Left ventricle myocardium superior (tissue), 1 donor: ENCODE measurements around the gene FLRT2. TPM values are rescaled to one million over a fixed set of nuclear protein-coding genes. Genes with fewer than 3 reads are reported as not detected.

Experiments
- ATAC-seq: fragments of 200-7000 bp; cut with Tn5 transposase; one replicate; pipeline ENCODE4 v1.9.1; 2020; ENCODE audit warnings: mild to moderate bottlenecking, moderate library complexity
- DNase-seq: peaks from one replicate; pipeline ENCODE4 v3.0.0-alpha.2; 2020
- intact Hi-C: fragments of 100-400 bp; cut with micrococcal nuclease; formaldehyde crosslinking; loops from one replicate; pipeline ENCODE4 v1.11.0; 2022
- total RNA-seq: library from RNA; stranded (reverse); fragmentation: NEBNext Ultra II Directional; extraction: Animal tissue kit (Norgen Biotek cat#: 25700); gene quantifications from one replicate; pipeline ENCODE4 v1.2.1, GENCODE V29; 2021
- donor health status: DM: no; HTN: yes; CAD: no; lungs with severe emphysema.

The FLRT2 gene
- total RNA-seq, 1 donor from 2014 or later, result 4.6 TPM

- intact Hi-C loops, result no loop called here
- no peak for DNase-seq
- no peak for ATAC-seq
These were observed 172.2 kb downstream of the FLRT2 start for GRCh38 chr14:85702191-85702590.

- DNase-seq, result no peak
- ATAC-seq, result no peak
- intact Hi-C loops, result no loop called here
These were observed 173.1 kb downstream of the FLRT2 start for GRCh38 chr14:85702997-85703396.
